Stromal cell of bone marrow (primary cell): Measurements from ENCODE around the gene ETHE1.
"Not testable (repeated sequence)": the region's sequence is repeated elsewhere in the genome, so short reads cannot be mapped to it uniquely, and the experiment has no call there.

Experiments used
- DNase-seq: peaks from one replicate; pipeline ENCODE4 v3.0.0-alpha.2; 2012; ENCODE audit warnings: low read depth

Gene ETHE1

GRCh38 chr19:43523696-43524095 lies 3.3 kb downstream of the ETHE1 start:
- not testable (repeated sequence) for DNase-seq

- no peak for DNase-seq
These were observed 4.1 kb downstream of the ETHE1 start for GRCh38 chr19:43522929-43523328.

GRCh38 chr19:43519436-43520088 lies 7.4 kb downstream of the ETHE1 start:
- DNase-seq: peak; percentile 68

GRCh38 chr19:43518051-43518450 lies 8.9 kb downstream of the ETHE1 start:
- DNase-seq: no peak

GRCh38 chr19:43512399-43512798 lies 14.6 kb downstream of the ETHE1 start:
- not testable (repeated sequence) for DNase-seq

GRCh38 chr19:43511324-43511723 lies 15.7 kb downstream of the ETHE1 start:
- DNase-seq: no peak

- DNase-seq: no peak
These were observed 16.3 kb downstream of the ETHE1 start for GRCh38 chr19:43510713-43511112.

GRCh38 chr19:43507880-43508279 lies 19.1 kb downstream of the ETHE1 start:
- DNase-seq: no peak

- DNase-seq: no peak
These were observed 20.4 kb downstream of the ETHE1 start for GRCh38 chr19:43506629-43507028.

GRCh38 chr19:43505941-43506340 lies 21.1 kb downstream of the ETHE1 start:
- DNase-seq: no peak

- no peak for DNase-seq
These were observed 21.9 kb downstream of the ETHE1 start for GRCh38 chr19:43505186-43505456.

- no peak for DNase-seq
These were observed 22.4 kb downstream of the ETHE1 start, which contains the start of gene PHLDB3 for GRCh38 chr19:43504426-43505185. Gene PHLDB3 (minus strand): TSS chr19:43504746. CDS start chr19:43504118, 628 bp downstream.

GRCh38 chr19:43503501-43504425 lies 23.2 kb downstream of the ETHE1 start:
- peak; percentile 84 for DNase-seq

- no peak for DNase-seq
These were observed 24.5 kb downstream of the ETHE1 start for GRCh38 chr19:43502419-43502976.

GRCh38 chr19:43501661-43502418 lies 25.2 kb downstream of the ETHE1 start:
- no peak for DNase-seq

GRCh38 chr19:43499042-43499441 lies 28.0 kb downstream of the ETHE1 start:
- no peak for DNase-seq

- DNase-seq: no peak
These were observed 28.7 kb downstream of the ETHE1 start for GRCh38 chr19:43498233-43498842.

GRCh38 chr19:43496960-43497359 lies 30.0 kb downstream of the ETHE1 start:
- no peak for DNase-seq

- no peak for DNase-seq
These were observed 31.9 kb downstream of the ETHE1 start for GRCh38 chr19:43495082-43495481.

- DNase-seq: no peak
These were observed 36.2 kb downstream of the ETHE1 start for GRCh38 chr19:43490759-43491158.

- no peak for DNase-seq
These were observed 36.9 kb downstream of the ETHE1 start for GRCh38 chr19:43489979-43490599.
